HEK293 (cell line): Measurements from ENCODE around the gene PLSCR3.

ENCODE experiments used
- PRDM2 ChIP-seq: fragments of 450-650 bp; formaldehyde crosslinking; IDR thresholded peaks from 2 replicates; pipeline ENCODE4 v1.5.1; 2016; ENCODE audit warnings: missing biosample characterization, missing genetic modification characterization, borderline replicate concordance
- ZBTB8A ChIP-seq: fragments of 450-650 bp; formaldehyde crosslinking; IDR thresholded peaks from 2 replicates; pipeline ENCODE4 v1.5.1; 2016; ENCODE audit warnings: missing biosample characterization, missing genetic modification characterization
- ZNF274 ChIP-seq, 2 experiments: fragments of 200-500 bp in 1 of 2; fragments of 450-650 bp in 1 of 2; sonication (Bioruptor generic) in 1 of 2; formaldehyde crosslinking in 1 of 2; IDR thresholded peaks; 2 replicates each; pipeline versions ENCODE4 v1.5.1 to v1.6.1; 2014 to 2016; ENCODE audit warnings: borderline replicate concordance in 1 of 2, inconsistent platforms in 1 of 2, low read length in 1 of 2, missing biosample characterization in 1 of 2, missing genetic modification characterization in 1 of 2
- ZNF561 ChIP-seq: fragments of 450-650 bp; IDR thresholded peaks from 2 replicates; pipeline ENCODE4 v1.5.1; 2018; ENCODE audit warnings: missing biosample characterization, missing genetic modification characterization, borderline replicate concordance
- ZNF621 ChIP-seq: fragments of 450-650 bp; formaldehyde crosslinking; IDR thresholded peaks from 2 replicates; pipeline ENCODE4 v1.5.1; 2017; ENCODE audit warnings: missing biosample characterization, missing genetic modification characterization
- ZNF747 ChIP-seq: fragments of 450-650 bp; formaldehyde crosslinking; IDR thresholded peaks from 2 replicates; pipeline ENCODE4 v1.5.1; 2016; ENCODE audit warnings: missing biosample characterization, missing genetic modification characterization
- ZNF792 ChIP-seq: fragments of 450-650 bp; formaldehyde crosslinking; IDR thresholded peaks from 2 replicates; pipeline ENCODE4 v1.5.1; 2016; ENCODE audit warnings: missing biosample characterization, missing genetic modification characterization
- ZNF843 ChIP-seq: fragments of 450-650 bp; formaldehyde crosslinking; IDR thresholded peaks from 2 replicates; pipeline ENCODE4 v1.5.1; 2016; ENCODE audit warnings: missing biosample characterization, missing genetic modification characterization
- TF ChIP-seq, protein P1 (sequence below): fragments of 450-650 bp; formaldehyde crosslinking; IDR thresholded peaks from 2 replicates; pipeline ENCODE4 v1.5.1; 2016; ENCODE audit warnings: missing biosample characterization, missing genetic modification characterization
- TF ChIP-seq, protein P2 (sequence below): fragments of 450-650 bp; formaldehyde crosslinking; conservative IDR thresholded peaks from 2 replicates; pipeline ENCODE4 v1.5.1; 2016; ENCODE audit warnings: low read depth, missing biosample characterization, missing genetic modification characterization
- TF ChIP-seq, protein P3 (sequence below): fragments of 450-650 bp; formaldehyde crosslinking; IDR thresholded peaks from 2 replicates; pipeline ENCODE4 v1.5.1; 2016; ENCODE audit warnings: missing biosample characterization, missing genetic modification characterization

- TF ChIP-seq, protein P1, sequence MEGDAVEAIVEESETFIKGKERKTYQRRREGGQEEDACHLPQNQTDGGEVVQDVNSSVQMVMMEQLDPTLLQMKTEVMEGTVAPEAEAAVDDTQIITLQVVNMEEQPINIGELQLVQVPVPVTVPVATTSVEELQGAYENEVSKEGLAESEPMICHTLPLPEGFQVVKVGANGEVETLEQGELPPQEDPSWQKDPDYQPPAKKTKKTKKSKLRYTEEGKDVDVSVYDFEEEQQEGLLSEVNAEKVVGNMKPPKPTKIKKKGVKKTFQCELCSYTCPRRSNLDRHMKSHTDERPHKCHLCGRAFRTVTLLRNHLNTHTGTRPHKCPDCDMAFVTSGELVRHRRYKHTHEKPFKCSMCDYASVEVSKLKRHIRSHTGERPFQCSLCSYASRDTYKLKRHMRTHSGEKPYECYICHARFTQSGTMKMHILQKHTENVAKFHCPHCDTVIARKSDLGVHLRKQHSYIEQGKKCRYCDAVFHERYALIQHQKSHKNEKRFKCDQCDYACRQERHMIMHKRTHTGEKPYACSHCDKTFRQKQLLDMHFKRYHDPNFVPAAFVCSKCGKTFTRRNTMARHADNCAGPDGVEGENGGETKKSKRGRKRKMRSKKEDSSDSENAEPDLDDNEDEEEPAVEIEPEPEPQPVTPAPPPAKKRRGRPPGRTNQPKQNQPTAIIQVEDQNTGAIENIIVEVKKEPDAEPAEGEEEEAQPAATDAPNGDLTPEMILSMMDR (tag by site-specific recombination) = no peak
- no peak for TF ChIP-seq ZNF274 (IDR thresholded peaks at IDR 0.05; ENCODE audit: low read length)
- no peak for TF ChIP-seq ZNF274 (tag by site-specific recombination; IDR thresholded peaks at IDR 0.05; ENCODE audit: borderline replicate concordance)
- no peak for TF ChIP-seq ZBTB8A (tag by site-specific recombination)
- no peak for TF ChIP-seq ZNF621
- TF ChIP-seq, protein P2, sequence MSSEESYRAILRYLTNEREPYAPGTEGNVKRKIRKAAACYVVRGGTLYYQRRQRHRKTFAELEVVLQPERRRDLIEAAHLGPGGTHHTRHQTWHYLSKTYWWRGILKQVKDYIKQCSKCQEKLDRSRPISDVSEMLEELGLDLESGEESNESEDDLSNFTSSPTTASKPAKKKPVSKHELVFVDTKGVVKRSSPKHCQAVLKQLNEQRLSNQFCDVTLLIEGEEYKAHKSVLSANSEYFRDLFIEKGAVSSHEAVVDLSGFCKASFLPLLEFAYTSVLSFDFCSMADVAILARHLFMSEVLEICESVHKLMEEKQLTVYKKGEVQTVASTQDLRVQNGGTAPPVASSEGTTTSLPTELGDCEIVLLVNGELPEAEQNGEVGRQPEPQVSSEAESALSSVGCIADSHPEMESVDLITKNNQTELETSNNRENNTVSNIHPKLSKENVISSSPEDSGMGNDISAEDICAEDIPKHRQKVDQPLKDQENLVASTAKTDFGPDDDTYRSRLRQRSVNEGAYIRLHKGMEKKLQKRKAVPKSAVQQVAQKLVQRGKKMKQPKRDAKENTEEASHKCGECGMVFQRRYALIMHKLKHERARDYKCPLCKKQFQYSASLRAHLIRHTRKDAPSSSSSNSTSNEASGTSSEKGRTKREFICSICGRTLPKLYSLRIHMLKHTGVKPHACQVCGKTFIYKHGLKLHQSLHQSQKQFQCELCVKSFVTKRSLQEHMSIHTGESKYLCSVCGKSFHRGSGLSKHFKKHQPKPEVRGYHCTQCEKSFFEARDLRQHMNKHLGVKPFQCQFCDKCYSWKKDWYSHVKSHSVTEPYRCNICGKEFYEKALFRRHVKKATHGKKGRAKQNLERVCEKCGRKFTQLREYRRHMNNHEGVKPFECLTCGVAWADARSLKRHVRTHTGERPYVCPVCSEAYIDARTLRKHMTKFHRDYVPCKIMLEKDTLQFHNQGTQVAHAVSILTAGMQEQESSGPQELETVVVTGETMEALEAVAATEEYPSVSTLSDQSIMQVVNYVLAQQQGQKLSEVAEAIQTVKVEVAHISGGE (tag by site-specific recombination) = no peak
- no peak for TF ChIP-seq ZNF747
- no peak for TF ChIP-seq PRDM2 (tag by site-specific recombination)
- TF ChIP-seq ZNF792 (tag by site-specific recombination) = no peak
- no peak; the same call in none of the 2 replicates for TF ChIP-seq ZNF561
- TF ChIP-seq, protein P3, sequence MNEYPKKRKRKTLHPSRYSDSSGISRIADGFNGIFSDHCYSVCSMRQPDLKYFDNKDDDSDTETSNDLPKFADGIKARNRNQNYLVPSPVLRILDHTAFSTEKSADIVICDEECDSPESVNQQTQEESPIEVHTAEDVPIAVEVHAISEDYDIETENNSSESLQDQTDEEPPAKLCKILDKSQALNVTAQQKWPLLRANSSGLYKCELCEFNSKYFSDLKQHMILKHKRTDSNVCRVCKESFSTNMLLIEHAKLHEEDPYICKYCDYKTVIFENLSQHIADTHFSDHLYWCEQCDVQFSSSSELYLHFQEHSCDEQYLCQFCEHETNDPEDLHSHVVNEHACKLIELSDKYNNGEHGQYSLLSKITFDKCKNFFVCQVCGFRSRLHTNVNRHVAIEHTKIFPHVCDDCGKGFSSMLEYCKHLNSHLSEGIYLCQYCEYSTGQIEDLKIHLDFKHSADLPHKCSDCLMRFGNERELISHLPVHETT = no peak
- no peak for TF ChIP-seq ZNF843 (tag by site-specific recombination)
These were observed 43.1 kb upstream of the PLSCR3 start for GRCh38 chr17:7437369-7437863.
